HepG2 (cell line): Measurements from ENCODE around the gene BCAR3. TPM values are rescaled to one million over a fixed set of nuclear protein-coding genes. Genes with fewer than 3 reads are reported as not detected.

Source experiments
- ARID2 ChIP-seq: sonication (generic); formaldehyde crosslinking; IDR thresholded peaks from 2 replicates; pipeline ENCODE4 v1.8.1; 2022; ENCODE audit warnings: mild to moderate bottlenecking, missing genetic modification reagents, borderline replicate concordance
- ARNT2 ChIP-seq: sonication (generic); formaldehyde crosslinking; IDR thresholded peaks from 2 replicates; pipeline ENCODE4 v1.8.0; 2022; ENCODE audit warnings: mild to moderate bottlenecking, low read depth, missing genetic modification reagents, moderate library complexity
- GATA4 ChIP-seq: sonication (generic); IDR thresholded peaks from 2 replicates; pipeline ENCODE4 v1.6.1; 2016; ENCODE audit warnings: antibody characterized with exemption, low read depth, borderline replicate concordance
- SATB2 ChIP-seq: sonication (generic); formaldehyde crosslinking; IDR thresholded peaks from 2 replicates; pipeline ENCODE4 v1.5.0; 2020; ENCODE audit warnings: missing genetic modification reagents
- TBX3 ChIP-seq: fragments of 450-650 bp; IDR thresholded peaks from 2 replicates; pipeline ENCODE4 v1.6.1; 2017; ENCODE audit warnings: antibody characterized with exemption, mild to moderate bottlenecking, inconsistent platforms, borderline replicate concordance
- ZC3H4 ChIP-seq: sonication (generic); formaldehyde crosslinking; IDR thresholded peaks from 2 replicates; pipeline ENCODE4 v1.4.0; 2020; ENCODE audit warnings: missing genetic modification reagents, borderline replicate concordance
- ZNF430 ChIP-seq: sonication (generic); formaldehyde crosslinking; IDR thresholded peaks from 2 replicates; pipeline ENCODE4 v1.9.0; 2021; ENCODE audit warnings: mild to moderate bottlenecking, missing genetic modification reagents
- ZNF501 ChIP-seq: sonication (generic); formaldehyde crosslinking; IDR thresholded peaks from 2 replicates; pipeline ENCODE4 v1.5.1; 2020; ENCODE audit warnings: mild to moderate bottlenecking, moderate library complexity, missing genetic modification reagents
- ZNF749 ChIP-seq: sonication (generic); formaldehyde crosslinking; IDR thresholded peaks from 2 replicates; pipeline ENCODE4 v1.8.0; 2022; ENCODE audit warnings: mild to moderate bottlenecking, missing genetic modification reagents, moderate library complexity, borderline replicate concordance
- ZNF816 ChIP-seq: sonication (generic); formaldehyde crosslinking; IDR thresholded peaks from 2 replicates; pipeline ENCODE4 v1.8.0; 2022; ENCODE audit warnings: missing genetic modification reagents, mild to moderate bottlenecking, borderline replicate concordance
- ZSCAN30 ChIP-seq: sonication (generic); formaldehyde crosslinking; IDR thresholded peaks from 2 replicates; pipeline ENCODE4 v1.5.0; 2020; ENCODE audit warnings: mild to moderate bottlenecking, missing genetic modification reagents
- polyA plus RNA-seq, 8 experiments: library from polyadenylated mRNA; depleted of rRNA in 3 of 8; stranded (reverse) in 7 of 8; unstranded in 1 of 8; fragments of >200 nt; fragmentation: Illumina TruSeq in 4 of 8; extraction: Trizol in 4 of 8; gene quantifications; 2 replicates each; pipeline versions ENCODE4 v1.2.1 to v1.2.3, GENCODE V29; 2011 to 2016; ENCODE audit warnings: low read depth in 4 of 8, missing spikeins in 1 of 8, mixed read lengths in 1 of 8; ENCODE audit not compliant: insufficient read depth in 1 of 8
- total RNA-seq, 5 experiments: library from RNA; depleted of rRNA; stranded (reverse); fragments of >200 nt; fragmentation: Illumina TruSeq; extraction: Trizol; gene quantifications; 2 replicates each; pipeline ENCODE4 v1.2.3, GENCODE V29; 2016; ENCODE audit warnings: low read depth in 1 of 5
- TF ChIP-seq, protein P1 (sequence below): sonication (generic); formaldehyde crosslinking; IDR thresholded peaks from 2 replicates; pipeline ENCODE4 v1.5.1; 2020; ENCODE audit warnings: mild to moderate bottlenecking, moderate library complexity, missing genetic modification reagents
- TF ChIP-seq, protein P2 (sequence below), 2 experiments: fragments of 450-650 bp in 1 of 2; sonication (generic) in 1 of 2; formaldehyde crosslinking in 1 of 2; IDR thresholded peaks; 2 replicates each; pipeline versions ENCODE4 v1.6.1 to v1.8.0; 2016 to 2022; ENCODE audit warnings: antibody characterized with exemption in 1 of 2, mild to moderate bottlenecking in 1 of 2, missing genetic modification reagents in 1 of 2
- TF ChIP-seq, protein P3 (sequence below): sonication (generic); formaldehyde crosslinking; IDR thresholded peaks from 2 replicates; pipeline ENCODE4 v1.5.0; 2020; ENCODE audit warnings: missing genetic modification reagents
- TF ChIP-seq, protein P4 (sequence below), 2 experiments: sonication (generic) in 1 of 2; formaldehyde crosslinking in 1 of 2; IDR thresholded peaks; 2 replicates each; pipeline versions ENCODE4 v1.4.0 to v1.6.1; 2018 to 2020; ENCODE audit warnings: missing genetic modification reagents in 2 of 2, borderline replicate concordance in 1 of 2, low read depth in 1 of 2, mild to moderate bottlenecking in 1 of 2, missing biosample characterization in 1 of 2

BCAR3 gene
- total and polyA plus RNA-seq, 2 of the 13 experiments (the other 11 are each of a cell fraction or from before 2014, with no cell fraction given) = 3.6 to 4.8 TPM

DNA sequence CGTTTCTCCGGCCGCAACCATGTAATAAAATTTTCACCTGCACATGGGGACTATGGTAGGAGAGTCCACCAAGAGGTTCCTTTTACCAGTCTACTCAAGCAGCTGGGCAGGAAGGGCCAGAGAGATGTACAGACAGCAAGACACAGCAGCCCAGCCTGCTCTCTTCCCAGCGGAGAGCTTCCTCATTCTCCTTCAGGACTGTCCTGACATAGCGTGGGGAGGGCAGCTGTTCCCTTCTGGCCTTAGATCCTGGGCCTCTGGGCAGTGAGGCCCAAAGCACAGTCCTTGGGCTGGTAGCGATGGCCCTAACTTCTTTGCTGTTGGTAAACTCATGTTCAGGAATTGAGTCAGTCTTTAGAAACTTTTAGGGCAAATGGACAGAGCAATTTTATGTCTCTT lies 89.1 kb downstream of the BCAR3 start (continued):
- TF ChIP-seq, protein P1, sequence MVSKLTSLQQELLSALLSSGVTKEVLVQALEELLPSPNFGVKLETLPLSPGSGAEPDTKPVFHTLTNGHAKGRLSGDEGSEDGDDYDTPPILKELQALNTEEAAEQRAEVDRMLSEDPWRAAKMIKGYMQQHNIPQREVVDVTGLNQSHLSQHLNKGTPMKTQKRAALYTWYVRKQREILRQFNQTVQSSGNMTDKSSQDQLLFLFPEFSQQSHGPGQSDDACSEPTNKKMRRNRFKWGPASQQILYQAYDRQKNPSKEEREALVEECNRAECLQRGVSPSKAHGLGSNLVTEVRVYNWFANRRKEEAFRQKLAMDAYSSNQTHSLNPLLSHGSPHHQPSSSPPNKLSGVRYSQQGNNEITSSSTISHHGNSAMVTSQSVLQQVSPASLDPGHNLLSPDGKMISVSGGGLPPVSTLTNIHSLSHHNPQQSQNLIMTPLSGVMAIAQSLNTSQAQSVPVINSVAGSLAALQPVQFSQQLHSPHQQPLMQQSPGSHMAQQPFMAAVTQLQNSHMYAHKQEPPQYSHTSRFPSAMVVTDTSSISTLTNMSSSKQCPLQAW (CRISPR knock-in tag) = no peak
- TF ChIP-seq TBX3 (no peak), ZNF749 (CRISPR knock-in tag) (no peak), SATB2 (CRISPR knock-in tag) (0 out of 2 replicates have a peak, but pooled peaks have one; percentile 40), ZNF430 (CRISPR knock-in tag) (no peak), ZSCAN30 (no peak), ZNF501 (CRISPR knock-in tag) (0 out of 2 replicates have a peak, but pooled peaks have one; percentile 8), ARID2 (0 out of 2 replicates have a peak, but pooled peaks have one; percentile 4), GATA4 (no peak), ZNF816 (CRISPR knock-in tag) (no peak), ZC3H4 (CRISPR knock-in tag) (peak; percentile 58; the same call in 1 of the 2 replicates), ARNT2 (peak; percentile 22; the same call in 1 of the 2 replicates)
- TF ChIP-seq, protein P2, sequence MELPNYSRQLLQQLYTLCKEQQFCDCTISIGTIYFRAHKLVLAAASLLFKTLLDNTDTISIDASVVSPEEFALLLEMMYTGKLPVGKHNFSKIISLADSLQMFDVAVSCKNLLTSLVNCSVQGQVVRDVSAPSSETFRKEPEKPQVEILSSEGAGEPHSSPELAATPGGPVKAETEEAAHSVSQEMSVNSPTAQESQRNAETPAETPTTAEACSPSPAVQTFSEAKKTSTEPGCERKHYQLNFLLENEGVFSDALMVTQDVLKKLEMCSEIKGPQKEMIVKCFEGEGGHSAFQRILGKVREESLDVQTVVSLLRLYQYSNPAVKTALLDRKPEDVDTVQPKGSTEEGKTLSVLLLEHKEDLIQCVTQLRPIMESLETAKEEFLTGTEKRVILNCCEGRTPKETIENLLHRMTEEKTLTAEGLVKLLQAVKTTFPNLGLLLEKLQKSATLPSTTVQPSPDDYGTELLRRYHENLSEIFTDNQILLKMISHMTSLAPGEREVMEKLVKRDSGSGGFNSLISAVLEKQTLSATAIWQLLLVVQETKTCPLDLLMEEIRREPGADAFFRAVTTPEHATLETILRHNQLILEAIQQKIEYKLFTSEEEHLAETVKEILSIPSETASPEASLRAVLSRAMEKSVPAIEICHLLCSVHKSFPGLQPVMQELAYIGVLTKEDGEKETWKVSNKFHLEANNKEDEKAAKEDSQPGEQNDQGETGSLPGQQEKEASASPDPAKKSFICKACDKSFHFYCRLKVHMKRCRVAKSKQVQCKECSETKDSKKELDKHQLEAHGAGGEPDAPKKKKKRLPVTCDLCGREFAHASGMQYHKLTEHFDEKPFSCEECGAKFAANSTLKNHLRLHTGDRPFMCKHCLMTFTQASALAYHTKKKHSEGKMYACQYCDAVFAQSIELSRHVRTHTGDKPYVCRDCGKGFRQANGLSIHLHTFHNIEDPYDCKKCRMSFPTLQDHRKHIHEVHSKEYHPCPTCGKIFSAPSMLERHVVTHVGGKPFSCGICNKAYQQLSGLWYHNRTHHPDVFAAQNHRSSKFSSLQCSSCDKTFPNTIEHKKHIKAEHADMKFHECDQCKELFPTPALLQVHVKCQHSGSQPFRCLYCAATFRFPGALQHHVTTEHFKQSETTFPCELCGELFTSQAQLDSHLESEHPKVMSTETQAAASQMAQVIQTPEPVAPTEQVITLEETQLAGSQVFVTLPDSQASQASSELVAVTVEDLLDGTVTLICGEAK (IDR thresholded peaks at IDR 0.05) = no peak
- TF ChIP-seq, protein P2 (CRISPR knock-in tag; IDR thresholded peaks at IDR 0.05) = 0 out of 2 replicates have a peak, but pooled peaks have one; percentile 4
- TF ChIP-seq, protein P3, sequence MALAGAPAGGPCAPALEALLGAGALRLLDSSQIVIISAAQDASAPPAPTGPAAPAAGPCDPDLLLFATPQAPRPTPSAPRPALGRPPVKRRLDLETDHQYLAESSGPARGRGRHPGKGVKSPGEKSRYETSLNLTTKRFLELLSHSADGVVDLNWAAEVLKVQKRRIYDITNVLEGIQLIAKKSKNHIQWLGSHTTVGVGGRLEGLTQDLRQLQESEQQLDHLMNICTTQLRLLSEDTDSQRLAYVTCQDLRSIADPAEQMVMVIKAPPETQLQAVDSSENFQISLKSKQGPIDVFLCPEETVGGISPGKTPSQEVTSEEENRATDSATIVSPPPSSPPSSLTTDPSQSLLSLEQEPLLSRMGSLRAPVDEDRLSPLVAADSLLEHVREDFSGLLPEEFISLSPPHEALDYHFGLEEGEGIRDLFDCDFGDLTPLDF = 0 out of 2 replicates have a peak, but pooled peaks have one; percentile 12
- TF ChIP-seq, protein P4, sequence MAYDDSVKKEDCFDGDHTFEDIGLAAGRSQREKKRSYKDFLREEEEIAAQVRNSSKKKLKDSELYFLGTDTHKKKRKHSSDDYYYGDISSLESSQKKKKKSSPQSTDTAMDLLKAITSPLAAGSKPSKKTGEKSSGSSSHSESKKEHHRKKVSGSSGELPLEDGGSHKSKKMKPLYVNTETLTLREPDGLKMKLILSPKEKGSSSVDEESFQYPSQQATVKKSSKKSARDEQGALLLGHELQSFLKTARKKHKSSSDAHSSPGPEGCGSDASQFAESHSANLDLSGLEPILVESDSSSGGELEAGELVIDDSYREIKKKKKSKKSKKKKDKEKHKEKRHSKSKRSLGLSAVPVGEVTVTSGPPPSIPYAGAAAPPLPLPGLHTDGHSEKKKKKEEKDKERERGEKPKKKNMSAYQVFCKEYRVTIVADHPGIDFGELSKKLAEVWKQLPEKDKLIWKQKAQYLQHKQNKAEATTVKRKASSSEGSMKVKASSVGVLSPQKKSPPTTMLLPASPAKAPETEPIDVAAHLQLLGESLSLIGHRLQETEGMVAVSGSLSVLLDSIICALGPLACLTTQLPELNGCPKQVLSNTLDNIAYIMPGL (CRISPR knock-in tag; IDR thresholded peaks at IDR 0.05; ENCODE audit: borderline replicate concordance in 1 of 2, low read depth in 1 of 2) = peak in 1 of 2 experiments; percentile 18; a peak in 1 of 4 replicates
- TF ChIP-seq, all 625 proteins: peak for 11
